HG02852 (cell line): ENCODE results near the gene RSRC1.
"Not testable (repeated sequence)": the region's sequence is repeated elsewhere in the genome, so short reads cannot be mapped to it uniquely, and the experiment has no call there.

Source experiments
- ATAC-seq: cut with Tn5 transposase; IDR thresholded peaks from one replicate; pipeline ENCODE4 v1.9.1; 2021; ENCODE audit warnings: mild to moderate bottlenecking, moderate library complexity; ENCODE audit not compliant: unreplicated experiment

RSRC1 gene

DNA sequence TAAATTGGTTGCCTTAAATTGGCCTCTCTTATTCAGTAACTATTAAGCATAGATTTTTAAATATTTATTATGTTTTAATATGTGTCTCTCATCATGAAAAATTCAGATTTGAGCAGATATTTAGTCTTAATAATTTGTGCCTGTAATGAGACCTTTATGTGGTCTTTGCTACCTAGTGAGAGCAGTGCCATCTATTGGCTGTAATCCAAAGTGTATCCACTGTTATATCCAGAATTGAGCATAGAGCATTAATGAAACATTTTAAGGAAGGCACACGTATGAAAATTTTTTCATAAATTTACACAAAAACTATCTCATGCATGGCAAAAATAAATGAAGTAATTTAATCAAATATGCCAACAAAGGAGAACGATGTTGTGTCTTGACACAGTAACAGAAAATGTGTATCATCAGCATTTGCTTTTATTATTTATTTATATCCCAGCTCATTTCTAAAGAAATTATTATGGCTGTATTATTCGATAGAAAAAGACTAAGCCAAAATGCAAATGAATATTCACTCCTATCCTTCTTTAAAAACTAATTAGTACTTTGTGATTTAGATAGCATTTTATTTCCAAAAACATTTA is 203.5 kb downstream of the RSRC1 start:
- ATAC-seq: no peak

- ATAC-seq: peak; percentile 69
Measured at GRCh38 chr3:158314426-158315357, 204.8 kb downstream of the RSRC1 start.

GRCh38 chr3:158329696-158330441 is 220.0 kb downstream of the RSRC1 start:
- ATAC-seq: not testable (repeated sequence)

- no peak for ATAC-seq
Measured at GRCh38 chr3:158330870-158331269, 221.0 kb downstream of the RSRC1 start.

DNA sequence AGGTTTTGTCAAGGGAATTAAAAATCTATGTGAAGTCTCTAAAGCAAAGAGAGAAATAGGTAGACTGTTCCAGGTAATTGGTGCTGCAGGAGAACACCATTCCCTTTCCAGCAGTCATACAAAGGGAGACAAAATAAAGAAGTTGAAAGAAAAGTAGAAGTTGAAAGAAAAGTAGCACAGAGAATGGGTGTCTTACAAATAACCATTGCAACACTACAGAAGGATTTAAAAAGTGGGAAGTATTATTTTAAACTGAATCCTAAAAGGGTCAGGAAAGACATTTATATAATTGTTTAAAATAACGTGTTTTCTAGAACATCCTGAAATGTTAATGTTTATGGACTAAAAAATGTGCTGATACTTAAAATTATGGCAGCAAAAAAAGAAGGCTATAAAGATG is 223.8 kb downstream of the RSRC1 start:
- no peak for ATAC-seq

DNA sequence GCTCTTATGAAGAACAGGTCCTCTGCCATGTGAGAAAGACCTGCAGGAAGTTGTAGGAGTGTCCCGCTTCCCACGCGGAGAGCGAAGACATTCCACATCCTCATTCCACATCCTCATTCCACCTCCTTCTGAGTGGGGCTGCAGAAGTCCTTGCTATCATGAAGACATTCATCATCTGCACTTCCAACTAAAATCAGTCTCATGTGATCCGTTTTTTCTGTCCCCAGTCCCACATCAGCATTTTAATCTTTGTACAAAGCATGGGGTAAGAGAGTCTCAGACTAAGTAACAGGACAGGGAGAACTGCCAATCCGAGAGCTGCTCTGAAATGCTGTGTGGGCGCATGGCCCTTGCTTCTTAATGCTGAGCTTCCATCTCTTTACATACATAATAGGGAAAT is 227.2 kb downstream of the RSRC1 start:
- ATAC-seq: no peak

DNA sequence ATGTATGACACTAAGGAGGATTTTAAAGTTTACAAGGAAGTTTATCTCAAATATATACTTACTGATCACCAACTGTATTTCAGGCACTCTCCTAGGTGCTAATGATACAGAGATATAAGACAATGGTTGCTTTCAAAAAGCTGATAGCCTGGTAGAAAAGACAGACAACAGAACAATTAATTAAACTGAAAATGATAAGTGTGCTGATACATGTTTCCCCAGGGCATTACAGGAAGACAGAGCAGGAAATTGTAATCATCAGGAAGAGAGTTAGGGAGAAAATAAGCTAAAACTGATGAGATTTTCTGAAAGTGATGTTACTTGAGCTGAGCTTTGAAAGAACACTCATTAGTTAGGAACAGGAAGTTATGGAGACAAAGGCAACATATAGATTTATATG is 229.7 kb downstream of the RSRC1 start:
- no peak for ATAC-seq

- not testable (repeated sequence) for ATAC-seq
Measured at GRCh38 chr3:158340951-158341350, 231.1 kb downstream of the RSRC1 start.

GRCh38 chr3:158347966-158348365 is 238.1 kb downstream of the RSRC1 start:
- no peak for ATAC-seq

GRCh38 chr3:158350971-158351370 is 241.1 kb downstream of the RSRC1 start:
- ATAC-seq: no peak

DNA sequence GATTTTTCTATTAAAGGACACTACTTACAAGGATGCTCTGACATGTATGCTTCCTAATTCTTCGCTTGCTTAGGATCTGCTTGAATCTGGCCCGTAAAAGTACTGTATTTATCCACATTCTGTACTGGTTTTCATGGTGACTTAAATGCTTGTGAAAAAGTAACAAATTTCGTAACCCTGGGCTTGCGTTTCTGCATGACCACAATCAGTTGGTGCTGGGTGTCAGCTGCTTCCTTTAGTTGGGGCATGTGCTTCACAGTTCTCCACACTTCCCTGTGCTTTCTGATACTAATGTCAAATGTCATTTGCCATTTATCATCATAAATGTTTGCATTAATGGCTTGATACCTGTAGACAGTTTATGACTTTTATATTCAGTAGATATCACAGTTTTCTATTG is 242.7 kb downstream of the RSRC1 start:
- ATAC-seq: no peak

- ATAC-seq: no peak
Measured at GRCh38 chr3:158354713-158355112, 244.8 kb downstream of the RSRC1 start.

DNA sequence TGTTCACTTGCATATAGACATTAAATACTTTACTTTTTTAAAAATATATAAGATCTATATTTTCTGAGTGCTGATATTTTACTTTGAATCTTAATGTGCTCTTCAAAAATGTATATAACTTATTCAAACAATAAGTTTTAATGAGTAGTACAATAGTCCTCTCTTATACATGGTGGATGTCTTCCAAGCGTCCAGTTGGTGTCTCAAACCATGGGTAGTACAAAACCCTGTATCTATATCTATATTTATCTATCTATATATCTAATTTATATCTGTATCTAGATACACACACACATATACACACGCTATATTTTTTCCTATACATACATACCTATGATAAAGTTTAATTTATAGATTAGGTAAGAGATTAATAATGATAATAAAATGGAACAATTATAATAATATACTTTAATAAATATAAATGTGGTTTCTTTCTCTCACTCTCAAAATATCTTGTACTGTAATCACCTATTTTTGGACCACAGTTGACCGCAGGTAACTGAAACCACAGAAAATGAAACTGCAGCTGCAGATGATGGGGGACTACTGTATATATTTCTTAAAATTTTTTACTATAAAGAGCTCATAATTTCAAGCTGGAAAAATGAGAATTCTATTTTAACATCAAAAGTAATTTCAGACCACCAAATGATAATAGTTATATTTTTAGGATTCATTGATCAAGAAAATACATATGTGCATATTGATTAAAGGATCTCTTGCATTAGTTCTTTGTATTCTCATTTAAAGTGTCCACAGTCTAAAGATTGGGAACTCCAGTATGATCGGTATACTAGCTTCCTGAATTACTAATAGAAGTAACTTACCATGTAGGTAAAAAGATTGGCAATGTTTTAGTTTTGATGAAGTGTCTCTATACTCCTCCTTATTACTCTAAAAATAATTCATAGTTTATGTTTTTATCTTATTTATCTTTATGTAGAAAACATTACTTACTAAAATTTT is 246.0 kb downstream of the RSRC1 start:
- ATAC-seq: peak; percentile 97

DNA sequence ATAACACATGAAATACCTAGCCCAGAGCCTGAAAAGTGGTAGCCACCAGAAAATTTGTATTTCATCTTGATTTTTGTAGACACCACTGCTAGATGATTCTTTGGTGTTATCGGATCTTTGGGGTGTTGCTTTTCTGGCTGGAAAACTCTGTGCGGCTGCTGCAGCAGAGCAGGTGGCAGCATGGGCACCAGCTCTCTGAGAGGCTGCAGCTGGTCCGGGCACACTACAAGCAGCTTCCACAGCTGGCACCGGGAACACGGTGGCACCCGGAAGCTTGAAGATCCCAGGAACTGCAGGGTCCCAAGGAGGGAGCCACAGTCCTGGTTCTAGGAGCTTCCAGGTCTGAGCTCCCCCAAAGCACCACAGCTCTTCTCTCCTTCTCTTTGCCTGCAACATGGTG is 249.4 kb downstream of the RSRC1 start:
- no peak for ATAC-seq

GRCh38 chr3:158360756-158361448 is 251.0 kb downstream of the RSRC1 start:
- ATAC-seq: no peak

DNA sequence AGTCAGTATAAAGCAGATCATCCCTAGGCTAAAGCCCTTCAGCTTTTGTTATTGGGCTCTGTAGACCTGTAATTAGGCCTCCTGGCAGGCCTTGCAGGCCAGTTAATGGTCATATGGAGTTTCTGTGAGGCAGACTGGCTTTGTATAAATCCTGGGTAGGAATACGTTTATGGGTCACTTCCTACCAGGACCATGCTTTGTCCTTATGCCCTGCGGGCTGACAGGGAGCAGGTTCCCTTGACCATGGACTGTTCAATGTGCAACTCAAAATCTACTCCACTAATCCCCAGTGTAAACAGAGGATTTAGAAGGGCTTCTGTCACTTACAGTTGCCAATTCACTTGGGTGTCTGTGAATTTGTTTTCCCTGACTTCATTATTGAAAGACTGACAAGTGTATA is 258.4 kb downstream of the RSRC1 start:
- ATAC-seq: no peak

DNA sequence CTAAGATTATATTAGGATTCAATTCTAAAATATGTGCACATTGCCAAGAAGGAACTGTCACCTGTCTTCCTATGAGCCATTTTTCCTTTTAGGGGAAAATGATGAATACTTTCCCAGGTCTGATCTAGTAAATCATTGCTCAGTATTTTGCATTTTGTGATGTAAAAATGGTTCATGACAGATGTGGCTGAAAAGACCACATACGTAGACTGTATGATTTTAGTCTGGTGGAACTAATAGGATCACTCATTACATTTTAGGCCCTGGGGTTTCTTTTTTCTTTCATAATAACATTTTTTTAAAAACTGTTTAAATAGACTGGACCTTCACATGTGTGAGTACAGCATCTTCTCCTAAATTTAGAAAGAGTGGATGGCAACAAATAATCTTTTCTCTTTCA is 259.4 kb downstream of the RSRC1 start:
- no peak for ATAC-seq

DNA sequence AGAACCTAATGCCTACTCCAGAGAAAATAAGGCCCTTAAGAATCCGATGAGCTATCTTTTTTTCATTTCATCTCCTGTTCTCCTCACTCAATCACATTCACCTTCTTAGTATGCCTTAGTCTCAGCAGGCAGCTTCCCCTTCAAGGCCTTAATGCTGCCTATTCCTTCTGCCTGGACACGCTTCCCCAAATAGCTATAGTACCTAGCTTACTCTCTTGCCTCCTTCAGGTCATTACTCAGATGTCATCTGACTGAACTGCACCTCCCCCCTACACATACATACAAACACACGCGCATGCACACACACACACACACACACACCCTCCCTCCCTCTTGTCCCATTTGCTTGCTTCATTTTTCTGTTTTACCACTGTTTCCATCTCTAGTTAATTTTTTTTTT is 269.6 kb downstream of the RSRC1 start:
- no peak for ATAC-seq

DNA sequence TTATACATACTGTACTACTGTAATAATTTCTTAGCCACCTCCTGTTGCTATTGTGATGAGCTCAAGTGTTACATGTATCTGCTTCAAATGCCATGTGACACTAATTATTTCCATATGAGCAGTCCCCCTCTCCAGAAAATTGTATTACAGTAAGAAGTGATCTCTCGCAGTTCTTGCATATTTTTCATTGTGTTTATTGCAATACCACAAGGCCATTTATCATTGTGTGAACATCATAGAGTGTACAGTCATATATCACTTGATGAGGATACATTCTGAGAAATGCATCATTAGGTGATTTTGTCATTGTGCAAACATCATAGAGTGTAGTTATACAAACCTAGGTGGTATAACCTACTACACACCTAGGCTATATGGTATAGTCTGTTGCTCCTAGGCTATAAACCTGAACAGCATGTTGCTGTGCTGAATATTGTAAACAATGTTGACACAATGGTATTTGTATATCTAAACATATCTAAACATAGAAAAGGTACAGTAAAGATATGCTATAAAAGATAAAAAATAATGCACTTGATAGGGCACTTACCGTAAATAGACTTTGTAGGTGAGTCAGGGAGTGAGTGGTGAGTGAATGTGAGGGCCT is 271.5 kb downstream of the RSRC1 start:
- ATAC-seq: no peak

DNA sequence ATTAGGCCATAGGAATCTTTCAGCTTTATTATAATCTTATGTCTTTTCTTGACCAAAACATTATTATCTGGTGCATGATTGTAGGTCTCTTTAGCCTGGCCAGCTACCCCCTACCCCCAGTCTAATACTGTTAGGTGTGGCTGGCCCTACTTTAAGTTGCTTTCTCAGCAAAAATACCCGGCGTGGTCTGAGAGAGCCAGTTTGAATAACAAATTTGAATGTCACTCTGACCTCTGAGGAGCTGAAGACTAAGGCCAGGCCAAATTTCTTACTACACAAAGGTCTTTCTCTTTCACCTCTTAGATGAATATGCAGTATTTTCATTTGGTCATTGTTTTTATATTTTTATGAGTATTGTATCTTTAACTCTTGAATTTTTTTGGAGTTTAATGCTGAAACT is 272.6 kb downstream of the RSRC1 start:
- ATAC-seq: no peak
